ENCODE results near the gene DCDC2C. TPM values are rescaled to one million over a fixed set of nuclear protein-coding genes. Genes with fewer than 3 reads are reported as not detected.

Gene DCDC2C
- total RNA-seq, 8 experiments from 2014 or later = not detected

DNA sequence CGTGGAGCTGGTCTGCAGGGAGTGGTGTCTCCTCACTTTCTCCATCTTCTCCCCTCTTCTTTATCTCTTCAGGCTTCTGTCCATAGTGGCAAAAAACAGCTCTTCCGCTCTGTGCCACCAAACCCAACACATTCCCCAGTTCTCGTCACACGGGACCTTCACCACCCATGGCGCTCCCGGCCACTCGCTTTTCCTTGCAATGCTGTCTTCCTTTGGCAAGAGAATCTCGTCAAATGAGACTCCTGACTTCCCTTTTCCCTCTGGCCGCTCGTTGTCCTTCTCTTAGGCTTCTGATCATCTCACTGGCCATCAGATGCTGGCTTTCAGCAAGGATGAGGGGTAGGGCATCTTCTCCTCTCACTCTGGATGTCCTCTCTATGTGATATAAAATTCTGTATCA is 72.9 kb downstream of the DCDC2C start:
- Histone ChIP-seq H3K4me3 (no peak overlapping the region), H3K4me1 (replicated peaks in 1 of 2) (no peaks in the 10 kb centered on the region), H3K27ac (no peak overlapping the region)
- in situ Hi-C loops (cut with MboI; ENCODE audit: low pct_unique_long_range_greater_than_20kb in 2 of 9, low sequenced_read_pairs in 9 of 9, unreplicated experiment in 9 of 9) = no loop called here
- no peak for ATAC-seq (replicated peaks in 6 of 8)
- WGBS, 10 experiments = 39 to 93% (median 84%) methylated on average over 3 to 10 of the region's 10 CpGs; no CpG with 5 or more reads in 5 of the 10 experiments

DNA sequence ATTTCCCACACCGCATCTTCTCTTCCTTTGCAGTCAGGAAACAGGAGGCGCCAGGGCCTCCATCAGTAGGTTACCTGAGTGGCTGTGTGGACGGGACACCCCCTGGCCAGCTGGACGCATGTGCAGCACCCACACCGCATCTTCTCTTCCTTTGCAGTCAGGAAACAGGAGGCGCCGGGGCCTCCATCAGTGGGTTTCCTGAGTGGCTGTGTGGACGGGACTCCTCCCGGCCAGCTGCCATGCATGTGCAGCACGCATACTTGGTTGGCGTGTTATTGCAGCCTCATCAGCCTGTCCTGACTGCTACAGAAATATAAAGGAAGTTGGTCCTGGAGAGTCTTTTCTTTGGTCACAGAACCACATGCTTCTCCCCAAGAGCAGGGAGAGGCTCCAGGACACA is 74.6 kb downstream of the DCDC2C start:
- in situ Hi-C loops (cut with MboI; ENCODE audit: low pct_unique_long_range_greater_than_20kb in 2 of 9, low sequenced_read_pairs in 9 of 9, unreplicated experiment in 9 of 9) = no loop called here
- 47 to 100% (median 85%) methylated on average over 2 to 10 of the region's 11 CpGs; no CpG with 5 or more reads in 5 of the 10 experiments for WGBS, 10 experiments
- H3K27ac ChIP-seq = no peak overlapping the region
- H3K4me1 ChIP-seq (replicated peaks in 1 of 2) = no peaks in the 10 kb centered on the region
- no peak overlapping the region for H3K4me3 ChIP-seq
- ATAC-seq (replicated peaks in 6 of 8) = no peak

- in situ Hi-C loops (cut with MboI; ENCODE audit: low pct_unique_long_range_greater_than_20kb in 2 of 9, low sequenced_read_pairs in 9 of 9, unreplicated experiment in 9 of 9) = no loop called here
- ATAC-seq (replicated peaks in 6 of 8) = no peak
- 41 to 100% (median 70%) methylated on average over 1 to 22 of the region's 24 CpGs for WGBS, 10 experiments
- H3K4me1 ChIP-seq (replicated peaks in 1 of 2) = no peaks in the 10 kb centered on the region
- no peak overlapping the region for H3K27ac ChIP-seq
- H3K4me3 ChIP-seq = no peak overlapping the region
Measured at GRCh38 chr2:3778851-3779495, 75.6 kb downstream of the DCDC2C start.

DNA sequence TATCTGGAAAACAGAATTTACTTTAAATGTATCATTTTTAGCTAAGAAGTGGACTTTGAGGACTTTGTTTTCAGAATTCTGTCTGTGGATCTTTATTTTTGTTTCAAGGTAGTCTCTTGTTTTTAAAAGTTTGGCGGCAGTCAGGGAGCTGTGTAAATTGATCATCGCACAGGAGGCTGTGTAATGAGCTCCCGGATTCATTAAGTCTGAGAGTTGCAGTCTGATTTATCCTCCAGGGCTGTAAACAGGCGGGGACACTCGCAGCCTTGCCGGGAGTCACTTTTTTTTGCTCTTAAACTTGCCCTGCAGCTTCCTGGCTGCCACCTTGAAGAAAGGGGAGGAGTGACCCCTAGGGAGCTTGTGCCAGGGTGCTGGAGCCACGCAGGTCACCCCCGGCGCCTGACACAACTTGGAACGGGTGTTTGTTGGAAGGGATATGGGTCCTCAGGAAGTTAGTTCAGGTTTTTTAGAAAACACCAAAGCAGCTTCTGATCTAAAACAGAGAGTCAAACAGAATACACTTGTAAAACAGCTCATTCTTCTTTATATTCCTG is 76.2 kb downstream of the DCDC2C start:
- no peaks in the 10 kb centered on the region for H3K4me1 ChIP-seq (replicated peaks in 1 of 2)
- no peak for ATAC-seq (replicated peaks in 6 of 8)
- in situ Hi-C loops (cut with MboI; ENCODE audit: low pct_unique_long_range_greater_than_20kb in 2 of 9, low sequenced_read_pairs in 9 of 9, unreplicated experiment in 9 of 9) = no loop called here
- 2 to 90% (median 60%) methylated on average over 1 to 10 of the region's 10 CpGs; no CpG with 5 or more reads in 1 of the 10 experiments for WGBS, 10 experiments
- no peak overlapping the region for H3K4me3 ChIP-seq
- H3K27ac ChIP-seq = no peak overlapping the region

GRCh38 chr2:3780477-3781402 is 77.4 kb downstream of the DCDC2C start:
- WGBS, 10 experiments = 20 to 100% (median 50%) methylated on average over 2 to 18 of the region's 23 CpGs
- H3K27ac ChIP-seq = no peak overlapping the region
- in situ Hi-C loops (cut with MboI; ENCODE audit: low pct_unique_long_range_greater_than_20kb in 2 of 9, low sequenced_read_pairs in 9 of 9, unreplicated experiment in 9 of 9) = no loop called here
- no peaks in the 10 kb centered on the region for H3K4me1 ChIP-seq (replicated peaks in 1 of 2)
- H3K4me3 ChIP-seq = no peak overlapping the region
- ATAC-seq (replicated peaks in 6 of 8) = peak in 7 of 8 experiments; percentile 45 to 98 (median 81)

DNA sequence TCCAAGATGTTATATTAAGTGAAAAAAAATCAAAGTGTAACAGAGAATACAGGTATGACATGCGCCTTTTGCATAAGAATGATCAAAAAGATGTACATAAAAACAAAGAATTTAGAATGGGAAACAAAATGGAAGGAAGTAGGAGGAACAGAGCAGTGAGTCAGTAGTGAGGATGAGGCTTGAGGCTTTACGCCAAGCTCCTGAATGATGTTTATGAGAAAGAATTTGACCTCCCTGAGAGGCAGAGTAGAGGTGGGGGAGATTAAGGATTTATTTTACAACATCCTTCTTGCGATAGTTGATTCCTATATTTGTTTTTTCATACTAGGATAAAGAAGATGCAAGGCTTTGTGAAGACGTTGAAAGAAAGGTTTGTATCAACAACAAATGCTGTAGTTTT is 81.4 kb downstream of the DCDC2C start:
- no peak for ATAC-seq (replicated peaks in 6 of 8)
- H3K4me3 ChIP-seq = no peak overlapping the region
- in situ Hi-C loops (cut with MboI; ENCODE audit: low pct_unique_long_range_greater_than_20kb in 2 of 9, low sequenced_read_pairs in 9 of 9, unreplicated experiment in 9 of 9) = no loop called here
- no peak overlapping the region for H3K27ac ChIP-seq
- peaks cover 0 to 4% of the 10 kb centered on the region in 2 donors for H3K4me1 ChIP-seq (replicated peaks in 1 of 2)
- 23 to 100% (median 68%) methylated on average over 1 to 4 of the region's 4 CpGs for WGBS, 10 experiments

- Histone ChIP-seq H3K4me1 (replicated peaks in 1 of 2) (peaks cover 0 to 9% of the 10 kb centered on the region in 2 donors), H3K27ac (no peak overlapping the region), H3K4me3 (no peak overlapping the region)
- whole genome bisulfite sequencing, 10 experiments = 0 to 100% (median 85%) methylated on average over 1 to 10 of the region's 15 CpGs; no CpG with 5 or more reads in 2 of the 10 experiments
- ATAC-seq (replicated peaks in 6 of 8) = no peak
- in situ Hi-C loops (cut with MboI; ENCODE audit: low pct_unique_long_range_greater_than_20kb in 2 of 9, low sequenced_read_pairs in 9 of 9, unreplicated experiment in 9 of 9) = no loop called here
Measured at GRCh38 chr2:3785220-3785889, 82.0 kb downstream of the DCDC2C start.

DNA sequence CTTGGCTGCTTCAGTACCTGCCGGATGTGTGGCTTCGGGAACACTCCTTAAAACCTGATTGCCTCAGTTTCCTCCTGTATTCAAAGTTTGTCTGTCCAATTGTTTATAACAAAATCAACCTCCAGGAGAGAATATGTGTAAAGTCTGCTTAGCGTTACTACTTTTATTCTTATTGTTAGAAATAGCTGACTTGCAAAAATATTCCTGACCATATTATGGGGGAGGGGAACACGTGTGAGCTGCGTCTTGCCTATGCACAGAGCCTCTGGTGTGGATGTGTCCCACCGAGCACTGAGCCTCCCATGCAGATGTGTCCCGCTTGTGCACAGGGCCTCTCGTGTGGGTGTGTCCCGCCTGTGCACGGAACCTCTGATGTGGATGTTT is 82.5 kb downstream of the DCDC2C start:
- in situ Hi-C loops (cut with MboI; ENCODE audit: low pct_unique_long_range_greater_than_20kb in 2 of 9, low sequenced_read_pairs in 9 of 9, unreplicated experiment in 9 of 9) = no loop called here
- 0 to 100% (median 82%) methylated on average over 1 to 5 of the region's 10 CpGs; no CpG with 5 or more reads in 3 of the 10 experiments for WGBS, 10 experiments
- Histone ChIP-seq H3K4me1 (replicated peaks in 1 of 2) (peaks cover 0 to 9% of the 10 kb centered on the region in 2 donors), H3K27ac (no peak overlapping the region), H3K4me3 (no peak overlapping the region)
- ATAC-seq (replicated peaks in 6 of 8) = no peak

DNA sequence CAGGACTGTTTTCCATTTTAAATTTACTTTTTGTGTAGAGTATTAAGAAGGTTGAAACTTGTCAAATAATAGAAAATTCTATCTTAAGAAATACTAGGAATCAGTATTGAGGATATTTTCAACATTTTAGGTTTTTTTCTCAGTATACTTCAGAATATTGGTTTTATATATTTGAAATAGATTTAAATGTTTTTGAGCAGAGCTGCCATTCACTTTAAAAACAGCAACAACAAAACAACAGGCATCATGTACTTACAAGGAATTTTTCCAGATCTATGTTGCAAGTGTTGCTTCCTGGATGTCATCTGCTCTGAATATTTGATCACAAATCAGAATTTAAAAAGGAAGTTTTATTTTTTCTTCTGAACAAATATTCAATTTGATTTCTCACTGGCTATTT is 84.4 kb downstream of the DCDC2C start:
- in situ Hi-C loops (cut with MboI; ENCODE audit: low pct_unique_long_range_greater_than_20kb in 2 of 9, low sequenced_read_pairs in 9 of 9, unreplicated experiment in 9 of 9) = no loop called here

DNA sequence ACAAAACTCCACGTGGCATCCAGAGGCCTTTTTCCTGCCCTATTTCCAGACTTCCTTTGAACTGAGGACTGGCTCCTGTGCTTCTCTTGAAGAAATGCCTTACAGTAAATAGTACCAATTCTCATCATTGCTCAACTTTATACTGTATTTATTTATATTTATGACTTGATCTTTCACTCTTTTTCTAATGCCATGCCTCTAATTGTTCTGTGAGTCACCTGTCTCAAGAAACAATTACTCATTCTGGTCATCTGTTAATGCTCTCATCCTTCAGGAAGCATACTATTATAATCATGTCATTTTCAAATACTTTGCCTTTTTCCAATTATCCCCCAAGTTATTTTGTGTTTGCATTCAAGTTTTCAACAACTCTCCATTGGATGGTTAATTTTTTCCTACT is 85.9 kb downstream of the DCDC2C start:
- in situ Hi-C loops (cut with MboI; ENCODE audit: low pct_unique_long_range_greater_than_20kb in 2 of 9, low sequenced_read_pairs in 9 of 9, unreplicated experiment in 9 of 9) = no loop called here
- H3K27ac ChIP-seq = no peak overlapping the region
- peak in 3 of 8 experiments; percentile 35 to 59 (median 55) for ATAC-seq (replicated peaks in 6 of 8)
- no peak overlapping the region for H3K4me3 ChIP-seq
- 43 to 83% methylated on average over 1 of the region's 1 CpG; no CpG with 5 or more reads in 8 of the 10 experiments for WGBS, 10 experiments
- H3K4me1 ChIP-seq (replicated peaks in 1 of 2) = peaks cover 5 to 12% of the 10 kb centered on the region in 2 donors

More for the DNA sequence above, 84.4 kb downstream of the DCDC2C start:
- peaks cover 1 to 9% of the 10 kb centered on the region in 2 donors for H3K4me1 ChIP-seq (replicated peaks in 1 of 2)
- ATAC-seq (replicated peaks in 6 of 8) = no peak
- no peak overlapping the region for H3K27ac ChIP-seq
- H3K4me3 ChIP-seq = no peak overlapping the region

DNA sequence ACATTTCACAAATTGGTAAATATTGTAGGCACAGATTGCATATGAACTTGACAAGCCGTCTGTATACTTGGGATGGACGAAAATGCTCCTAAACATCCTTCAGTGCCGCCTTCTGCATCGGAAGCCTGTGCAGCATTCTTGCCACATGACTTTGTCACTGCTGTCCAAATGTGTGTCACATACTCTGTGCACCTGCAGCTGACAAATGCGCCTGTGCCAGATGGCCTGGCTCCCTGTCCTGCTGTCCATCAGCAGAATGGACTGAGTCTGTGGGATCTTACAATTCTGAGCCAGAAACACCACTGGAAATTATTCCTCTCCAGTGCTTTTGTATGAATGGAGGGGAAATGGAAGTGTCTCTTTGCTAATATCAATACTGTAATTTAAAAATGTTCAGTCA is 89.9 kb downstream of the DCDC2C start:
- no peak overlapping the region for H3K27ac ChIP-seq
- H3K4me3 ChIP-seq = no peak overlapping the region
- peaks cover 5 to 12% of the 10 kb centered on the region in 2 donors for H3K4me1 ChIP-seq (replicated peaks in 1 of 2)
- in situ Hi-C loops (cut with MboI; ENCODE audit: low pct_unique_long_range_greater_than_20kb in 2 of 9, low sequenced_read_pairs in 9 of 9, unreplicated experiment in 9 of 9) = no loop called here
- 0 to 92% (median 60%) methylated on average over 1 to 5 of the region's 5 CpGs; no CpG with 5 or more reads in 4 of the 10 experiments for WGBS, 10 experiments
- peak in 2 of 8 experiments; percentile 44 to 48 for ATAC-seq (replicated peaks in 6 of 8)

DNA sequence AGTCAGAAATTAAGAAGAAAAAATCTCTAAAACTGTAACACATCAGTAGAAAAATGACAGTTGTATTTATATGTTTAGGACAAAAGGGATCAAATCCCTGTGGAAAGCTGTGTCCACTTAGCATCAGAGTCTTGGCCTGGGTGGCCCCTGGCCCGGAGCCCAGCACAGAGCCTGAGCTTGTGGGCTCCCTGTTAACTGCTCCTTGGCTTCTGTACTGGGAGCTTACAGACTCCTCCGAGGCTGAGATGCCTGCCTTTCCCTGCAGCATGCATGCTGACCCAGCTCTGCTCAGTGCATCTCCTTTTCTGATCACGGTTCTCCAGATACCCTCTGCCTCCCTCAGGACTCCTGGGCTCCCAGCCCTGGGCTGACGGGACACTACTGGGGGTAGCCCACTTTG is 98.1 kb downstream of the DCDC2C start:
- in situ Hi-C loops (cut with MboI; ENCODE audit: low pct_unique_long_range_greater_than_20kb in 2 of 9, low sequenced_read_pairs in 9 of 9, unreplicated experiment in 9 of 9) = no loop called here
- H3K4me1 ChIP-seq (replicated peaks in 1 of 2) = peaks cover 5 to 16% of the 10 kb centered on the region in 2 donors
- no peak overlapping the region for H3K27ac ChIP-seq
- ATAC-seq (replicated peaks in 6 of 8) = no peak
- 20 to 67% (median 61%) methylated on average over 1 to 2 of the region's 4 CpGs; no CpG with 5 or more reads in 7 of the 10 experiments for WGBS, 10 experiments
- H3K4me3 ChIP-seq = no peak overlapping the region
